IMR-90 (cell line): ENCODE results near the gene HIVEP3. TPM values are rescaled to one million over a fixed set of nuclear protein-coding genes. Genes with fewer than 3 reads are reported as not detected.

Experiments used
- ATAC-seq: fragments of 200-7000 bp; cut with Tn5 transposase; 2 replicates; pipeline ENCODE4 v1.9.1; 2020; ENCODE audit warnings: low read depth, mild to moderate bottlenecking, moderate library complexity
- BruUV-seq: library from RNA; stranded (reverse); fragments of 400-500 nt; replicated peaks from 2 replicates; lab custom pipeline; 2021; lab: Mats Ljungman, UMichigan
- CTCF ChIA-PET: fragments of 300-600 bp; formaldehyde crosslinking; extraction: SDS; loops from one replicate; lab custom pipeline; 2021; ENCODE audit warnings: antibody characterized with exemption; lab: Yijun Ruan, JAX
- POLR2A ChIA-PET: fragments of 300-600 bp; sonication (Branson Sonifier 250); formaldehyde crosslinking; loops from one replicate; lab custom pipeline; 2022; ENCODE audit warnings: antibody characterized with exemption; ENCODE audit not compliant: unreplicated experiment; lab: Charles Lee
- DNase-seq: peaks from one replicate; pipeline ENCODE4 v3.0.0; 2013
- H2AFZ ChIP-seq: replicated peaks from 2 replicates; pipeline ENCODE3; 2013; ENCODE audit warnings: low read length, mild to moderate bottlenecking; ENCODE audit not compliant: poor library complexity
- H2AK5ac ChIP-seq: 2 replicates; pipeline ENCODE4 v1.6.1; 2013; ENCODE audit warnings: low read depth, low read length, inconsistent platforms
- H2AK9ac ChIP-seq: replicated peaks from 2 replicates; pipeline ENCODE3; 2013; ENCODE audit warnings: mild to moderate bottlenecking, low read depth, low read length, moderate library complexity; ENCODE audit not compliant: poor library complexity
- H2BK120ac ChIP-seq: 2 replicates; pipeline ENCODE4 v1.6.1; 2013; ENCODE audit warnings: low read depth, low read length, inconsistent platforms
- H2BK15ac ChIP-seq: 3 replicates; pipeline ENCODE4 v1.6.1; 2013; ENCODE audit warnings: low read depth, low read length, inconsistent platforms
- H2BK20ac ChIP-seq: 2 replicates; pipeline ENCODE4 v1.6.1; 2013; ENCODE audit warnings: low read depth, mild to moderate bottlenecking, inconsistent platforms, low read length, moderate library complexity
- H2BK5ac ChIP-seq: 2 replicates; pipeline ENCODE4 v1.6.1; 2013; ENCODE audit warnings: mild to moderate bottlenecking, low read depth, low read length, inconsistent platforms; ENCODE audit not compliant: poor library complexity, severe bottlenecking
- H3K14ac ChIP-seq: replicated peaks from 2 replicates; pipeline ENCODE4 v1.6.1; 2013; ENCODE audit warnings: low read depth, low read length, inconsistent platforms
- H3K18ac ChIP-seq: 2 replicates; pipeline ENCODE4 v1.6.1; 2013; ENCODE audit warnings: low read depth, low read length, control low read depth
- H3K23ac ChIP-seq: 2 replicates; pipeline ENCODE4 v1.6.1; 2013; ENCODE audit warnings: low read depth, low read length, inconsistent platforms
- H3K27ac ChIP-seq: 2 replicates; pipeline ENCODE4 v1.5.1; 2013; ENCODE audit warnings: mild to moderate bottlenecking, control low read depth, low read length; ENCODE audit not compliant: insufficient read depth
- H3K27me3 ChIP-seq: 2 replicates; pipeline ENCODE4 v1.6.1; 2013; ENCODE audit warnings: low read length; ENCODE audit not compliant: control insufficient read depth, insufficient read depth
- H3K36me3 ChIP-seq: 2 replicates; pipeline ENCODE4 v1.6.1; 2013; ENCODE audit warnings: low read length, mixed read lengths; ENCODE audit not compliant: control insufficient read depth, insufficient read depth
- H3K4ac ChIP-seq: 2 replicates; pipeline ENCODE4 v1.6.1; 2013; ENCODE audit warnings: low read depth, low read length, inconsistent platforms
- H3K4me1 ChIP-seq: 2 replicates; pipeline ENCODE4 v1.6.1; 2013; ENCODE audit warnings: low read length, mixed read lengths; ENCODE audit not compliant: control insufficient read depth, insufficient read depth
- H3K4me2 ChIP-seq: 2 replicates; pipeline ENCODE4 v1.6.1; 2013; ENCODE audit warnings: low read depth, mild to moderate bottlenecking, control low read depth, low read length, moderate library complexity
- H3K4me3 ChIP-seq: 2 replicates; pipeline ENCODE4 v1.5.1; 2013; ENCODE audit warnings: low read depth, mild to moderate bottlenecking, control low read depth, low read length, moderate library complexity; ENCODE audit not compliant: insufficient read depth
- H3K56ac ChIP-seq: 2 replicates; pipeline ENCODE4 v1.6.1; 2013; ENCODE audit warnings: low read length, inconsistent platforms; ENCODE audit not compliant: insufficient read depth; ENCODE audit errors: extremely low read depth
- H3K79me1 ChIP-seq, 2 experiments: 2 replicates each; pipeline ENCODE4 v1.6.1; 2013; ENCODE audit warnings: low read length in 2 of 2, inconsistent platforms in 1 of 2, low read depth in 1 of 2
- H3K9ac ChIP-seq: 2 replicates; pipeline ENCODE4 v1.6.1; 2013; ENCODE audit warnings: low read depth, low read length, control low read depth
- H3K9me1 ChIP-seq: 2 replicates; pipeline ENCODE4 v1.6.1; 2013; ENCODE audit warnings: low read length, inconsistent platforms; ENCODE audit not compliant: insufficient read depth
- H3K9me3 ChIP-seq: 2 replicates; pipeline ENCODE4 v1.6.1; 2013; ENCODE audit warnings: low read length; ENCODE audit not compliant: control insufficient read depth, insufficient read depth
- H4K20me1 ChIP-seq: 2 replicates; pipeline ENCODE4 v1.6.1; 2013; ENCODE audit warnings: low read length, inconsistent platforms; ENCODE audit not compliant: insufficient read depth
- H4K5ac ChIP-seq: 2 replicates; pipeline ENCODE4 v1.6.1; 2013; ENCODE audit warnings: mild to moderate bottlenecking, low read depth, low read length, control low read depth
- H4K8ac ChIP-seq, 2 experiments: 2 replicates each; pipeline ENCODE4 v1.6.1; 2013; ENCODE audit warnings: low read depth in 2 of 2, low read length in 2 of 2, control low read depth in 1 of 2, inconsistent platforms in 1 of 2
- H4K91ac ChIP-seq: 2 replicates; pipeline ENCODE4 v1.6.1; 2013; ENCODE audit warnings: low read depth, low read length, inconsistent platforms; ENCODE audit not compliant: insufficient read depth
- BHLHE40 ChIP-seq: fragments of 150-350 bp; IDR thresholded peaks from 2 replicates; pipeline ENCODE4 v1.6.1; 2016; ENCODE audit warnings: mild to moderate bottlenecking, low read depth, low read length
- ELK1 ChIP-seq: fragments of 150-350 bp; IDR thresholded peaks from 2 replicates; pipeline ENCODE4 v1.6.1; 2016; ENCODE audit warnings: low read depth, mild to moderate bottlenecking, low read length, moderate library complexity, borderline replicate concordance
- MAFK ChIP-seq: IDR thresholded peaks from 2 replicates; pipeline ENCODE4 v1.6.1; 2012; ENCODE audit warnings: low read depth, low read length, improper control_type of control experiment
- MXI1 ChIP-seq: IDR thresholded peaks from 2 replicates; pipeline ENCODE4 v1.6.1; 2012; ENCODE audit warnings: low read depth, mild to moderate bottlenecking, low read length, moderate library complexity, borderline replicate concordance
- RCOR1 ChIP-seq: IDR thresholded peaks from 2 replicates; pipeline ENCODE4 v1.6.1; 2012; ENCODE audit warnings: mild to moderate bottlenecking, low read length, improper control_type of control experiment; ENCODE audit not compliant: insufficient replicate concordance
- WGBS, 2 experiments: methylation state at CpG; one replicate each; pipeline versions ENCODE4 v1.1.5 to v1.1.7; 2013; ENCODE audit warnings: missing lambda C conversion rate in 2 of 2; ENCODE audit not compliant: insufficient read length in 1 of 2; ENCODE audit errors: extremely low coverage in 2 of 2; 5-methylcytosine and 5-hydroxymethylcytosine counted together
- dilution Hi-C: fragments of 300-500 bp; cut with HindIII; formaldehyde crosslinking; loops from one replicate; pipeline ENCODE4 v1.14.3; 2018; ENCODE audit warnings: low sequenced_read_pairs; ENCODE audit not compliant: unreplicated experiment
- in situ Hi-C: fragments of 300-500 bp; cut with MboI; formaldehyde crosslinking; loops from 3 replicates; pipeline ENCODE4 v1.14.3; 2019; ENCODE audit warnings: low sequenced_read_pairs, inconsistent platforms, mixed read lengths
- intact Hi-C: fragments of 100-400 bp; cut with micrococcal nuclease; formaldehyde crosslinking; loops from 2 replicates; pipeline ENCODE4 v1.10.0; 2022
- polyA plus RNA-seq, 3 experiments: library from polyadenylated mRNA; depleted of rRNA; stranded (reverse); fragments of >200 nt; gene quantifications; 2 replicates each; pipeline ENCODE4 v1.2.3, GENCODE V29; 2012; ENCODE audit warnings: low replicate concordance in 1 of 3
- total RNA-seq: library from RNA; depleted of rRNA; stranded (reverse); fragments of >200 nt; gene quantifications from 2 replicates; pipeline ENCODE4 v1.2.3, GENCODE V29; 2012

The HIVEP3 gene
- total and polyA plus RNA-seq, 2 of the 4 experiments (the other 2 are of a cell fraction) = 1.4 to 4.0 TPM

- TF ChIP-seq BHLHE40 = no peak
These were observed 438.3 kb downstream of the HIVEP3 start (continued) for GRCh38 chr1:41480204-41481108.

GRCh38 chr1:41479808-41480160 lies 438.9 kb downstream of the HIVEP3 start:
- TF ChIP-seq MXI1 (no peak), MAFK (no peak), ELK1 (no peak), RCOR1 (no peak)
- Histone ChIP-seq H2AFZ (no peak overlapping the region), H4K8ac (no peak overlapping the region), H3K18ac (no peak overlapping the region), H2BK120ac (no peak overlapping the region), H3K27me3 (peaks cover 2% of the 10 kb centered on the region; the same call in 1 of the 2 replicates), H3K4me3 (no peak overlapping the region), H2BK5ac (no peak overlapping the region), H3K27ac (no peak overlapping the region), H3K56ac (no peak overlapping the region), H4K5ac (no peak overlapping the region), H4K20me1 (no peaks in the 10 kb centered on the region), H2BK15ac (no peak overlapping the region), H2AK5ac (no peak overlapping the region), H3K4ac (no peak overlapping the region), H3K79me1 (no peaks in the 10 kb centered on the region), H3K9ac (no peak overlapping the region), H4K91ac (no peak overlapping the region), H3K14ac (no peak overlapping the region), H2AK9ac (no peak overlapping the region), H3K23ac (no peak overlapping the region), H2BK20ac (no peak overlapping the region), H3K9me3 (no peaks in the 10 kb centered on the region), H3K36me3 (no peaks in the 10 kb centered on the region), H3K9me1 (peaks cover 6% of the 10 kb centered on the region), H3K4me1 (peaks cover 13% of the 10 kb centered on the region), H3K4me2 (no peak overlapping the region)
- CTCF ChIA-PET = interaction anchor here (0.7 kb wide), 1 partner anchor 15 kb away, joined by 3 read pairs; no protein-coding TSS in a partner anchor
- dilution Hi-C loops = no loop called here
- no CpG with 5 or more reads among the region's 3 CpGs for WGBS, 2 experiments
- ATAC-seq (no peak), DNase-seq (no peak)
- POLR2A ChIA-PET = no interaction called here
- no TSS peak for BruUV-seq
- in situ Hi-C loops = no loop called here
- intact Hi-C loops = no loop called here
